Stimulated activated CD8-positive, alpha-beta memory T cell treated with anti-CD3 and anti-CD28 coated beads, Interleukin-12 subunit alpha, Interleukin-12 subunit beta, amount 100 ng/mL, for 24 hours (primary cell): ENCODE data around the gene MBD3L1.

Experiments
- DNase-seq: peaks from one replicate; pipeline ENCODE4 v3.0.0-alpha.2; 2020; ENCODE audit errors: extremely low read depth

The MBD3L1 gene

DNA sequence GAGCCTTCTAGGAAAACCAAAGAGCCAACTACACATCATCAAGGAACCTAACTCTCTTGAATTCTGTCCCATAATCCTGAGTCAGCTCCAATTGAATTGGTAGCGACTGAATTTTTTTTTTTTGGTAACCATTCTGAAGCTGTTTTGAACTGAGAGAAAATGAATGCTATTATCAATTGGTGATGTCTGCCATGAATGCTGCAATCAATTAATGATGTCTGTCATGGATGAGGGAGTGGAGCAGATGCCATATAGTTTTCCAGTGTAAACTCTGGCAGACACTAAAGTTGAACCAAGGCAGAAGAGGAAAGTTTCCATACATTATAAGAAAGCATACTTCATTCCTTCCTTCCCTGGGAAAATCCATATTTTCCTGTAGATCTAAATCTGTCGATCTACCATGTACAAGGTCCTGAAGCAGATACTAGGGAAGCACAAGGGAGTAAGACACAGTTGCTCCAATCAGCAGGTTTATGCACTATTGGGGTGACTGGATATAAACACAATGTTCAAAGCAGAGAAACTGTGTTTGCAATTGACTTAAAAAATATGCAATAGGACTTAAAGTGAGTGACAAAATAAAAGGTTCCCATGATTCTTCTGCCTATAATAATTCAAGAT lies 48.8 kb downstream of the MBD3L1 start:
- no peak for DNase-seq

DNA sequence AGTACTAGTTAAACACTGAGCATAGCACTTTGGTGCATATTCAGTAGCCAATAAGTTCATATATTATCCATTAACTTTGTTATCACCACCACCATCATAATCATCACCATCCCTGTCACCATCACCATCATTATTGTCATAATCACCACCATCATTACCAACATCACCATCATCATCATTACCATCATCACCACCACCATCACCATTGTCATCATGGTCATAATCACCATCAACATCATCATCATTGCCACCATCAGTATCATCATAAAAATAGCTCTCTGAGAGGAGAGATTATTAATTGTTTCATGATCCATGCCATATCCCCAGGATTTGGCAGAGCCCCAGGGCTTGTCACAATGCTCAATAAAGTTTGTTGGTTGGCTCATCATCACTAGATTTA lies 49.3 kb downstream of the MBD3L1 start:
- DNase-seq = no peak

DNA sequence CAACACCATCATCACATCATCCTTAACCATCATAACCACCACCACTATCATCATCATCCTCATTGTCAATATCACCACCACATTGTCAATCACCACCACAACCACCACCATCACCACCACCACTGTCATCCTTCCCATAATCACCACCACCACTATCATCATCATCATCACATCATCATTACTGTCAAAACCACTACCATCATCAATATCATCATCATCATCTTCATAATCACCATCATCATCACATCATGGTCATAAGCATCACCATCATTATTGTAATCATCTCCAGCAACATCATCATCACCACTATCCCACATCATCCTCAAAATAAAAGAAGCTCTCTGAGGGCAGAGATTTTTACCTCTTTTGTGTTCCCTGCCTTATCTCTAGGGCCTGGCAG lies 52.2 kb downstream of the MBD3L1 start:
- DNase-seq = no peak

DNA sequence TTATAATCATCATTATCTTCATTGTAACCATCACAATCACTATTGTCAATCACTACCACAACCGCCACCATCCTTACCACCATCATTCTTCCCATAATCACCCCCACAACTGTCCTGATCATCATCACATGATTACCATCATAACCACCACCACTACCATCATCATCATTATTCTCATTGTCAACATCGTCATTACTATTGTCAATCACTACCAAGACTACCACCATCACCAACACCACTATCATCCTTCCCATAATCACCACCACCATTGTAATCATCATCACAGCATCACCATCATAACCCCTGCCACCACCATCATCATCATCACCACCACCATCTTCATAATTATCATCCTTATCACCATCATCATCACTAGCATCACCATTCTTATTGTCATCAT lies 55.2 kb downstream of the MBD3L1 start:
- DNase-seq = no peak

DNA sequence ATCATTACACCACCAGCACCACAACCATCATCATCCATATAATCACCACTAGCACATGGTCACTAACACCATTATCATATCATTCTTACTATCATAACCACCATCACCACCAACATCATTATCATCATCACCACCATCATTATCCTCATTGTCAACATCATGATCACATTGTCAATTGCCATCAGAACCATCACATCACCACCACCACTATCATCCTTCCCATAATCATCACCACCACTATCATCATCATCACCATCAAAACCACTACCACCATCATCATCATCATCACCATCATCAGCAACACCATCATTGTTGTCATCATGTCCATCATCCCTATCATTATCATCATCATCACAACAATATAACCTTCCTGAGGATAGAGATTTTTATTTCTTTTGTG lies 58.1 kb downstream of the MBD3L1 start:
- DNase-seq = no peak
